Naive thymus-derived CD4-positive, alpha-beta T cell (primary cell): ENCODE data around the gene TUBA4A. TPM values are rescaled to one million over a fixed set of nuclear protein-coding genes. Genes with fewer than 3 reads are reported as not detected.
A peak's percentile ranks its signal among the peaks of the same experiment; 100 is the strongest.
"Not testable (repeated sequence)": the region's sequence is repeated elsewhere in the genome, so short reads cannot be mapped to it uniquely, and the experiment has no call there.

Experiments used
- ATAC-seq: fragments of 150-1000 bp; cut with Tn5 transposase; 2 replicates; pipeline ENCODE4 v1.10.0; 2021; ENCODE audit warnings: mild to moderate bottlenecking, moderate library complexity
- CTCF ChIA-PET: fragments of 350-600 bp; sonication (Branson Sonifier 250); formaldehyde crosslinking; loops from one replicate; lab custom pipeline; 2021; ENCODE audit warnings: antibody characterized with exemption; lab: Charles Lee
- POLR2A ChIA-PET: fragments of 350-600 bp; sonication (Branson Sonifier 250); formaldehyde crosslinking; loops from one replicate; lab custom pipeline; 2021; ENCODE audit warnings: antibody characterized with exemption, inconsistent platforms; lab: Charles Lee
- DNase-seq, 9 donors: peaks; one replicate each; pipeline versions ENCODE4 v3.0.0 to v3.0.0-alpha.2; 2020 to 2022; ENCODE audit warnings: mixed read lengths in 1 of 9
- H3K27ac ChIP-seq: one replicate; pipeline ENCODE4 v1.7.0; 2013; ENCODE audit warnings: mild to moderate bottlenecking, low read depth, low read length, moderate library complexity
- H3K27me3 ChIP-seq, 2 donors: one replicate each; pipeline ENCODE4 v1.7.0; 2013; ENCODE audit warnings: low read length in 2 of 2, mild to moderate bottlenecking in 2 of 2, moderate library complexity in 2 of 2; ENCODE audit not compliant: control insufficient read depth in 2 of 2, insufficient read depth in 2 of 2
- H3K36me3 ChIP-seq, 3 experiments: 1 replicate in 2 of 3; 2 replicates in 1 of 3; pipeline ENCODE4 v1.7.0; 2013; ENCODE audit warnings: low read length in 3 of 3, mild to moderate bottlenecking in 3 of 3, moderate library complexity in 1 of 3; ENCODE audit not compliant: insufficient read depth in 3 of 3, control insufficient read depth in 2 of 3
- H3K4me1 ChIP-seq, 2 donors: one replicate each; pipeline ENCODE4 v1.7.0; 2013; ENCODE audit warnings: low read length in 2 of 2, mild to moderate bottlenecking in 2 of 2, moderate library complexity in 1 of 2; ENCODE audit not compliant: control insufficient read depth in 2 of 2, insufficient read depth in 2 of 2
- H3K4me3 ChIP-seq: 2 replicates; pipeline ENCODE4 v1.7.0; 2013; ENCODE audit warnings: mild to moderate bottlenecking, low read length
- H3K9me3 ChIP-seq, 3 experiments: 1 replicate in 2 of 3; 2 replicates in 1 of 3; pipeline ENCODE4 v1.7.0; 2013; ENCODE audit warnings: low read length in 3 of 3; ENCODE audit not compliant: control insufficient read depth in 2 of 3
- H3K27ac Mint-ChIP-seq, 9 donors: one replicate each; pipeline ENCODE4 v1.8.0; 2020 to 2022; ENCODE audit warnings: mixed read lengths in 9 of 9, mild to moderate bottlenecking in 8 of 9, moderate library complexity in 5 of 9, inconsistent platforms in 2 of 9
- H3K27me3 Mint-ChIP-seq, 5 donors: one replicate each; pipeline ENCODE4 v1.8.0; 2021 to 2022; ENCODE audit warnings: mixed read lengths in 5 of 5, mild to moderate bottlenecking in 1 of 5
- H3K36me3 Mint-ChIP-seq, 5 donors: one replicate each; pipeline ENCODE4 v1.8.0; 2020 to 2022; ENCODE audit warnings: mixed read lengths in 5 of 5, mild to moderate bottlenecking in 3 of 5, inconsistent platforms in 1 of 5
- H3K4me1 Mint-ChIP-seq, 7 donors: one replicate each; pipeline ENCODE4 v1.8.0; 2020 to 2022; ENCODE audit warnings: mixed read lengths in 7 of 7, mild to moderate bottlenecking in 3 of 7, inconsistent platforms in 1 of 7
- H3K4me3 Mint-ChIP-seq, 10 donors: one replicate each; pipeline ENCODE4 v1.8.0; 2020 to 2022; ENCODE audit warnings: mild to moderate bottlenecking in 10 of 10, mixed read lengths in 10 of 10, moderate library complexity in 6 of 10, inconsistent platforms in 2 of 10
- H3K9me3 Mint-ChIP-seq, 11 donors: one replicate each; pipeline ENCODE4 v1.8.0; 2020 to 2022; ENCODE audit warnings: mixed read lengths in 11 of 11, mild to moderate bottlenecking in 4 of 11, inconsistent platforms in 1 of 11, moderate library complexity in 1 of 11
- intact Hi-C, 2 donors: fragments of 100-400 bp; cut with micrococcal nuclease; formaldehyde crosslinking; loops; one replicate each; pipeline ENCODE4 v1.15.1; 2023
- polyA plus RNA-seq, 2 donors: library from polyadenylated mRNA; unstranded; fragments of 300-500 nt; fragmentation: Illumina TruSeq; gene quantifications; one replicate each; pipeline ENCODE4 v1.2.3, GENCODE V29; 2021
- total RNA-seq, 6 experiments: library from RNA in 5 of 6; stranded (reverse) in 5 of 6; gene quantifications; 1 replicate in 5 of 6; 2 replicates in 1 of 6; pipeline ENCODE4 v1.2.3 and lab custom pipeline; 2021 to 2026

Gene TUBA4A
- total and polyA plus RNA-seq, 7 experiments from 2014 or later = 82.9 to 336 (median 183) TPM

DNA sequence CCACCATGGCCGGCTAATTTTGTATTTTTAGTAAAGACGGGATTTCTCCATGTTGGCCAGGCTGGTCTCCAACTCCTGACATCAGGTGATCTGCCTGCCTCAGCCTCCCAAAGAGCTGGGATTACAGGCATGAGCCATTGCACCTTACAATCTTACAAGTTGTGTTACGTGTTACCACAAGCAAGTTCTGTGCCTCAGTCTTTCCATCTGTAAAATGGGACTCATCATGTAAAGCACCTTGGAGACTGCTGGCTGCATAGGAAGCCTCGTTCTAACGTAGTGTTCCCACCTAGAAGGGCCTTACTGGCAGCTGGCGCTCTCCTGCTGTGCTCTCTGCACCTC, 35.4 kb upstream of the TUBA4A start:
- no peak overlapping the region for H3K4me3 Mint-ChIP-seq
- peaks cover 2 to 6% (median 5%) of the 10 kb centered on the region in 7 donors for H3K4me1 Mint-ChIP-seq
- H3K9me3 Mint-ChIP-seq = no peaks in the 10 kb centered on the region
- ATAC-seq (no peak), DNase-seq (no peak)
- Histone ChIP-seq H3K9me3 (no peaks in the 10 kb centered on the region), H3K27ac (no peak overlapping the region), H3K4me1 (no peaks in the 10 kb centered on the region), H3K27me3 (no peaks in the 10 kb centered on the region), H3K36me3 (peaks cover 0 to 26% (median 0%) of the 10 kb centered on the region in 3 experiments), H3K4me3 (no peak overlapping the region)
- no peak overlapping the region for H3K27ac Mint-ChIP-seq
- CTCF ChIA-PET = no interaction called here
- H3K27me3 Mint-ChIP-seq = peaks cover 0 to 3% (median 0%) of the 10 kb centered on the region in 5 donors
- H3K36me3 Mint-ChIP-seq = peaks cover 0 to 5% (median 0%) of the 10 kb centered on the region in 5 donors
- intact Hi-C loops = no loop called here
- POLR2A ChIA-PET = interaction anchor here (1.4 kb wide), 1 partner anchor 37 kb away, joined by 3 read pairs; no protein-coding TSS in a partner anchor

DNA sequence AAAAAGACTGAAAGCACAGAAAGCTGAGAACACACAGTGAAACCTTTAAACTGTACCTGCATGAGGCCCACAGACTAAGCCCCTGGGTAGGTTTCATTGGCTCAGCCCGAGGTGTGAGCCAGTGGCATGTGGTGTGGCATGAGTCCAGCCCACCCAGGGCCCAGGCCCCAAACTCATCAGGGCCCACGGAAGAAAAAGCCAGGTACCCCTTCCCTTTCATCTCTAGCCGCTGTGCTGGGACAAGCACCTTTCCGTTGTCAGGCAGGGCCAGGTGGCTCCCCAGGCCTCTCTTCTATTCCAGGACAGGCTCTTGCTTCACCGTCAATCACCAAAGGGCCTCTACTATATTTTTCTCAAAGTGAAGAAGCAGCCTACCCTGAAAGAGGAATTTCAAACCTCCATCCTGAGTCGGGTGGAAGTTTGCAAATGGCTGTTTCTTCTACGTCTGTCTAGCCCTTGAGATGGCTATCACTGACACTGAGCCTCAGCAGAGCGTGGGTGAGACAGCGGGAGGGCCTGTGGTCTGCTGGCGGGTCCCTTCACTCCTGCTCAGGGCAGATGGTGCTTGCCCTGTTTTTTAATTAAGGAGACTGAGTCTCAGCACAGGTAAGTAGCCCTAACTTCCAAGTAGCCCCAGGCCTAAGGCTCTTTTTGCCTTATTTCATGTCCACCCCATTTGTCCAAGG, 34.0 kb upstream of the TUBA4A start:
- H3K4me3 ChIP-seq = no peak overlapping the region
- POLR2A ChIA-PET = interaction anchor here (0.7 kb wide), 1 partner anchor 40 kb away, joined by 3 read pairs; no protein-coding TSS in a partner anchor
- peaks cover 5 to 13% (median 6%) of the 10 kb centered on the region in 7 donors for H3K4me1 Mint-ChIP-seq
- no peaks in the 10 kb centered on the region for H3K9me3 Mint-ChIP-seq
- peaks cover 0 to 40% (median 6%) of the 10 kb centered on the region in 3 experiments for H3K36me3 ChIP-seq
- peak overlapping the region in 4 of 9 donors; percentile 51 to 85 (median 60) for H3K27ac Mint-ChIP-seq
- H3K9me3 ChIP-seq = no peaks in the 10 kb centered on the region
- no peaks in the 10 kb centered on the region for H3K4me1 ChIP-seq
- CTCF ChIA-PET = interaction anchor here (0.8 kb wide), 1 partner anchor 9 kb away, joined by 5 read pairs; the partner anchor contains the start of gene DNAJB2
- no peaks in the 10 kb centered on the region for H3K27me3 ChIP-seq
- intact Hi-C loops = no loop called here
- peaks cover 0 to 3% (median 0%) of the 10 kb centered on the region in 5 donors for H3K27me3 Mint-ChIP-seq
- ATAC-seq (no peak), DNase-seq (no peak)
- peaks cover 0 to 12% (median 5%) of the 10 kb centered on the region in 5 donors for H3K36me3 Mint-ChIP-seq
- H3K4me3 Mint-ChIP-seq = no peak overlapping the region
- peak overlapping the region; percentile 17 for H3K27ac ChIP-seq

DNA sequence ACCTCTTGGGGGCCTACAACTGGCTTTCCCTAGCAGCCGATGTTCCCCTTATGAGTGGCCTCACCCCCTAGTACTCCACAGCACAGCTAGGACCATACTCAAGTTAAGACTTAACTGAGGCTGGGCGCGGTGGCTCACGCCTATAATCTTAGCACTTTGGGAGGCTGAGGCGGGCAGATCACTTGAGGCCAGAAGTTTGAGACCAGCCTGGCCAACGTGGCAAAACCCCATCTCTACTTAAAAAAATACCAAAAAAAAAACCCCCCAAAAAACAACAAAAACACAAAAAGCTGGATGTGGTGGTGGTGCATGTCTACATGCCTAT, 33.4 kb upstream of the TUBA4A start:
- H3K27me3 ChIP-seq, H3K27ac ChIP-seq, intact Hi-C loops, DNase-seq, H3K9me3 ChIP-seq, H3K4me3 Mint-ChIP-seq, H3K9me3 Mint-ChIP-seq, H3K4me1 ChIP-seq, H3K4me3 ChIP-seq, H3K27me3 Mint-ChIP-seq, ATAC-seq: not testable (repeated sequence)
- Mint-ChIP-seq H3K4me1 (peaks cover 5 to 18% (median 9%) of the 10 kb centered on the region in 7 donors), H3K36me3 (peaks cover 0 to 19% (median 8%) of the 10 kb centered on the region in 5 donors), H3K27ac (peak overlapping the region in 4 of 9 donors; percentile 12 to 82 (median 43))
- POLR2A ChIA-PET = interaction anchor here (1.0 kb wide), 1 partner anchor 8 kb away, joined by 3 read pairs; no protein-coding TSS in a partner anchor
- H3K36me3 ChIP-seq = peaks cover 0 to 46% (median 13%) of the 10 kb centered on the region in 3 experiments
- CTCF ChIA-PET = interaction anchor here (0.6 to 2.0 kb wide), 5 partner anchors 8 to 50 kb away, joined by 3 to 12 read pairs (median 3); partner anchors contain the start of gene DNAJB2

DNA sequence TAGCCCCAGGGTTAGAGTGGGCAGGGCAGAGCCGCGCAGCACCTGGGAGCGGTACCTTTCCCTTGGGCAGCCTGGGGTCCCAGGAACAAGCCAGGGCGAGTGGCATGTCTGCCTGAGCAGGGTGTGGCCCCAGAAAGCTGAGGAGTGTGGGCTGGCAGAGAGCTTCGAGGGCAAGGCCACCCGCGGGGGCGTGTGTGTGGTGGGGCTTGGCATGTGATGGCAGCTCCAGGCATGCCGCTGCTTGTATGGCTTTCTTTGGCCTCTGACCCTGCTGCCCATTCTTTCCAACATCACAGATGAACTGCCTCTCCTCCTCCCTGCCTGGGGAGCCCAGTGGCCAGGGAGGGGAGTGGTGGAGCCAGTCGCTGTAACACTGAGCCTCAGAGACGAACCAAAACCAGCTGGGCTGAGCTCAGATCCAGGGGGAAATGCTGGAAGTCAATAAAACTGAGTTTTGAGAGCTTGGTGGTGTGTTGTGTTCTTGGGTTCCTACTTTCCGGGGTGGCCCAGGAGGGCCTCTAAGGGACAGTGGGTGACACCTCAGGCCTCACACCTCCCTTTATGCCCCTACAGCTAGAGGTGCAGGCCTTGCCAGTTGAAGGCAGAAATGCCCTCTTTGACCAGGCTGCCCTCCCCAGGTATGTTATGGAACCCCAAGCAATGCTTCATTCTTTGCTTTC, 32.9 kb upstream of the TUBA4A start:
- Mint-ChIP-seq H3K4me1 (peaks cover 5 to 19% (median 10%) of the 10 kb centered on the region in 7 donors), H3K4me3 (no peak overlapping the region), H3K9me3 (no peaks in the 10 kb centered on the region), H3K27ac (peak overlapping the region in 6 of 9 donors; percentile 7 to 82 (median 26)), H3K36me3 (peaks cover 0 to 22% (median 8%) of the 10 kb centered on the region in 5 donors), H3K27me3 (no peaks in the 10 kb centered on the region)
- DNase-seq (no peak), ATAC-seq (no peak)
- ChIA-PET CTCF (interaction anchor here (0.6 to 2.0 kb wide), 6 partner anchors 7 to 49 kb away, joined by 3 to 12 read pairs (median 4); partner anchors contain the start of gene DNAJB2), POLR2A (interaction anchor here (0.9 to 1.1 kb wide), 3 partner anchors 8 to 33 kb away, joined by 3 read pairs; partner anchors contain the start of genes TUBA4A and TUBA4B)
- Histone ChIP-seq H3K27me3 (no peaks in the 10 kb centered on the region), H3K27ac (no peak overlapping the region), H3K4me1 (no peaks in the 10 kb centered on the region), H3K36me3 (peaks cover 0 to 51% (median 17%) of the 10 kb centered on the region in 3 experiments), H3K4me3 (no peak overlapping the region), H3K9me3 (no peaks in the 10 kb centered on the region)
- intact Hi-C loops = no loop called here

- Histone ChIP-seq H3K27me3 (no peaks in the 10 kb centered on the region), H3K4me3 (no peak overlapping the region), H3K36me3 (peaks cover 6 to 57% (median 22%) of the 10 kb centered on the region in 3 experiments), H3K9me3 (no peaks in the 10 kb centered on the region), H3K27ac (no peak overlapping the region), H3K4me1 (peaks cover 0 to 4% of the 10 kb centered on the region in 2 donors)
- Mint-ChIP-seq H3K9me3 (no peaks in the 10 kb centered on the region), H3K27ac (peak overlapping the region in 4 of 9 donors; percentile 17 to 54 (median 27)), H3K4me1 (peaks cover 6 to 25% (median 16%) of the 10 kb centered on the region in 7 donors), H3K27me3 (no peaks in the 10 kb centered on the region), H3K4me3 (no peak overlapping the region), H3K36me3 (peaks cover 0 to 28% (median 8%) of the 10 kb centered on the region in 5 donors)
- no peak for ATAC-seq
- ChIA-PET CTCF (interaction anchor here (0.6 to 2.0 kb wide), 3 partner anchors 9 to 34 kb away, joined by 3 to 12 read pairs (median 4); no protein-coding TSS in a partner anchor), POLR2A (interaction anchor here (0.9 to 1.1 kb wide), 2 partner anchors 32 to 33 kb away, joined by 3 read pairs; partner anchors contain the start of genes TUBA4A and TUBA4B)
- no peak for DNase-seq
- intact Hi-C loops = no loop called here
Measured at GRCh38 chr2:219285894-219286425, 32.2 kb upstream of the TUBA4A start.

- peaks cover 5 to 10% of the 10 kb centered on the region in 2 donors for H3K4me1 ChIP-seq
- peak overlapping the region in 5 of 9 donors; percentile 17 to 76 (median 26) for H3K27ac Mint-ChIP-seq
- H3K27me3 Mint-ChIP-seq = no peaks in the 10 kb centered on the region
- no peaks in the 10 kb centered on the region for H3K27me3 ChIP-seq
- H3K9me3 Mint-ChIP-seq = no peaks in the 10 kb centered on the region
- H3K36me3 Mint-ChIP-seq = peaks cover 0 to 30% (median 9%) of the 10 kb centered on the region in 5 donors
- H3K4me1 Mint-ChIP-seq = peaks cover 8 to 30% (median 22%) of the 10 kb centered on the region in 7 donors
- peaks cover 11 to 63% (median 28%) of the 10 kb centered on the region in 3 experiments for H3K36me3 ChIP-seq
- H3K27ac ChIP-seq = peak overlapping the region; percentile 46
- H3K4me3 Mint-ChIP-seq = no peak overlapping the region
- DNase-seq (no peak), ATAC-seq (no peak)
- H3K4me3 ChIP-seq = no peak overlapping the region
- CTCF ChIA-PET = interaction anchor here (2.0 to 12.9 kb wide), 2 partner anchors 10 to 11 kb away, joined by 12 to 194 read pairs; no protein-coding TSS in a partner anchor
- intact Hi-C loops = no loop called here
- POLR2A ChIA-PET = interaction anchor here (1.1 kb wide), 2 partner anchors 32 to 109 kb away, joined by 3 to 4 read pairs; partner anchors contain the start of genes CNPPD1 and TUBA4B
- H3K9me3 ChIP-seq = no peaks in the 10 kb centered on the region
Measured at GRCh38 chr2:219285373-219285735, 31.6 kb upstream of the TUBA4A start.
